Suprapubic skin (tissue), 3 donors: ENCODE data around the gene FOXN3.

Source experiments
- EP300 ChIP-seq: sonication (generic); formaldehyde crosslinking; IDR thresholded peaks from one replicate; pipeline ENCODE4 v1.6.1; 2017; ENCODE audit warnings: antibody characterized with exemption
- TF ChIP-seq, protein P1 (sequence below), 2 donors: fragments of 200-600 bp in 1 of 2; fragments of 450-650 bp in 1 of 2; sonication (generic) in 1 of 2; IDR thresholded peaks; one replicate each; pipeline ENCODE4 v1.5.1; 2016 to 2019; ENCODE audit warnings: antibody characterized with exemption in 2 of 2, mild to moderate bottlenecking in 1 of 2, moderate library complexity in 1 of 2

DNA sequence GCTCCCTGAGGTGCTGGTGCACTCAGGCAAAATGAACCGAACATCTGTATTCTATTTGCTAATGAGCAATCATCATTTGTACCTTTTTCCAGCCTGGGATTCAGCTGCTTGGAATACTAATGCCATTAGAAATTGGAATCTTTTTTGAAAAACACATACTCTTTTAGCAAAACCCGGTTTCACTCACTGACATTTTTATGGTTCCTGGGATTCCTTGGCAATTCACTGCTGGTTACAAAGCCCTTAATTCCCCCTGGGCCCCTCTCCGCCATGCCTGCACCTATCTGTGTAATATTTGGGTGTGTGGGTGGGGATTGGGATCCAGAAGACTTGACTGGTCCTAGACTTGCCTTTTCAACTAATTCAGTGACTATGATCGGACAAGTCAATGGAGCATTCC, 199.1 kb downstream of the FOXN3 start:
- no peak for TF ChIP-seq EP300
- TF ChIP-seq, protein P1, sequence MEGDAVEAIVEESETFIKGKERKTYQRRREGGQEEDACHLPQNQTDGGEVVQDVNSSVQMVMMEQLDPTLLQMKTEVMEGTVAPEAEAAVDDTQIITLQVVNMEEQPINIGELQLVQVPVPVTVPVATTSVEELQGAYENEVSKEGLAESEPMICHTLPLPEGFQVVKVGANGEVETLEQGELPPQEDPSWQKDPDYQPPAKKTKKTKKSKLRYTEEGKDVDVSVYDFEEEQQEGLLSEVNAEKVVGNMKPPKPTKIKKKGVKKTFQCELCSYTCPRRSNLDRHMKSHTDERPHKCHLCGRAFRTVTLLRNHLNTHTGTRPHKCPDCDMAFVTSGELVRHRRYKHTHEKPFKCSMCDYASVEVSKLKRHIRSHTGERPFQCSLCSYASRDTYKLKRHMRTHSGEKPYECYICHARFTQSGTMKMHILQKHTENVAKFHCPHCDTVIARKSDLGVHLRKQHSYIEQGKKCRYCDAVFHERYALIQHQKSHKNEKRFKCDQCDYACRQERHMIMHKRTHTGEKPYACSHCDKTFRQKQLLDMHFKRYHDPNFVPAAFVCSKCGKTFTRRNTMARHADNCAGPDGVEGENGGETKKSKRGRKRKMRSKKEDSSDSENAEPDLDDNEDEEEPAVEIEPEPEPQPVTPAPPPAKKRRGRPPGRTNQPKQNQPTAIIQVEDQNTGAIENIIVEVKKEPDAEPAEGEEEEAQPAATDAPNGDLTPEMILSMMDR (IDR thresholded peaks at IDR 0.05) = no peak
